ENCODE measurements around the gene NME3.

DNA sequence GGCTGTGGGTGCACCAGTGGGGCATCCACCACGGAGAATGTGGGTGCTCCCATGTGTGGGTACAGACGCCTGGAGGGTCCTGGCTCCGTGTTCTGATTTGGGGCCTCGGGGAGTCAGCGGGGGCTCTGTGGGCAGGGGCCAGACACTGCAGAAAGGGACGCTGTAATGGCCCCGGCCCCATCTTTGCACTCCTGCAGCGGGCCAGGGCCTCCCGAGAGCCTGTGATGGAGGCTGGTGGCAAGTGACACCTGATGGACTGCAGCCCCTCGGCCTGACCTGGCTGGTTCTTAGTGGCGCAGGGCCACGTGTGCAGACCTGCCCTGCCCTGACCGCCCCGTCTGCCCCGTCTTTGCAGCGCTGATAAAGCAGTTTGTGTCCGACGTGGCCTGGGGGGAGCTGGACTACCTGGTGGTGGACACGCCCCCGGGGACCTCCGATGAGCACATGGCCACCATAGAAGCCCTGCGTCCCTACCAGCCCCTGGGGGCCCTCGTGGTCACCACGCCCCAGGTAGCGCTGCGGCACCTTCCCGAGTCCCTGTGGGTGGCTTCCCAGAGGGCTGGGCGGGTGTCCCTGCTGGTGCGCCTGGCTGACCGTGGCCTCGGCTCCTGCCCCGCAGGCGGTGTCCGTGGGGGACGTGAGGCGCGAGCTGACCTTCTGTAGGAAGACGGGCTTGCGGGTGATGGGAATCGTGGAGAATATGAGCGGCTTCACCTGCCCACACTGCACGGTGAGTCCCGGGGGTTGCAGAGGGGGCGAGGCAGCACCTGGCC, 16.2 kb upstream of the NME3 start:
- TF ChIP-seq, protein P1, sequence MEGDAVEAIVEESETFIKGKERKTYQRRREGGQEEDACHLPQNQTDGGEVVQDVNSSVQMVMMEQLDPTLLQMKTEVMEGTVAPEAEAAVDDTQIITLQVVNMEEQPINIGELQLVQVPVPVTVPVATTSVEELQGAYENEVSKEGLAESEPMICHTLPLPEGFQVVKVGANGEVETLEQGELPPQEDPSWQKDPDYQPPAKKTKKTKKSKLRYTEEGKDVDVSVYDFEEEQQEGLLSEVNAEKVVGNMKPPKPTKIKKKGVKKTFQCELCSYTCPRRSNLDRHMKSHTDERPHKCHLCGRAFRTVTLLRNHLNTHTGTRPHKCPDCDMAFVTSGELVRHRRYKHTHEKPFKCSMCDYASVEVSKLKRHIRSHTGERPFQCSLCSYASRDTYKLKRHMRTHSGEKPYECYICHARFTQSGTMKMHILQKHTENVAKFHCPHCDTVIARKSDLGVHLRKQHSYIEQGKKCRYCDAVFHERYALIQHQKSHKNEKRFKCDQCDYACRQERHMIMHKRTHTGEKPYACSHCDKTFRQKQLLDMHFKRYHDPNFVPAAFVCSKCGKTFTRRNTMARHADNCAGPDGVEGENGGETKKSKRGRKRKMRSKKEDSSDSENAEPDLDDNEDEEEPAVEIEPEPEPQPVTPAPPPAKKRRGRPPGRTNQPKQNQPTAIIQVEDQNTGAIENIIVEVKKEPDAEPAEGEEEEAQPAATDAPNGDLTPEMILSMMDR (IDR thresholded peaks at IDR 0.05; ENCODE audit: extremely low read depth in 1 of 2, insufficient read depth in 1 of 2, low read depth in 1 of 2, low read length in 2 of 2): no peak
- TF ChIP-seq POLR2AphosphoS5 (IDR thresholded peaks at IDR 0.05; ENCODE audit: insufficient read depth, low read depth, low read length): no peak

Measured in endothelial cell of umbilical vein (primary cell).